ENCODE results near the gene CAPN5.

CAPN5 gene

DNA sequence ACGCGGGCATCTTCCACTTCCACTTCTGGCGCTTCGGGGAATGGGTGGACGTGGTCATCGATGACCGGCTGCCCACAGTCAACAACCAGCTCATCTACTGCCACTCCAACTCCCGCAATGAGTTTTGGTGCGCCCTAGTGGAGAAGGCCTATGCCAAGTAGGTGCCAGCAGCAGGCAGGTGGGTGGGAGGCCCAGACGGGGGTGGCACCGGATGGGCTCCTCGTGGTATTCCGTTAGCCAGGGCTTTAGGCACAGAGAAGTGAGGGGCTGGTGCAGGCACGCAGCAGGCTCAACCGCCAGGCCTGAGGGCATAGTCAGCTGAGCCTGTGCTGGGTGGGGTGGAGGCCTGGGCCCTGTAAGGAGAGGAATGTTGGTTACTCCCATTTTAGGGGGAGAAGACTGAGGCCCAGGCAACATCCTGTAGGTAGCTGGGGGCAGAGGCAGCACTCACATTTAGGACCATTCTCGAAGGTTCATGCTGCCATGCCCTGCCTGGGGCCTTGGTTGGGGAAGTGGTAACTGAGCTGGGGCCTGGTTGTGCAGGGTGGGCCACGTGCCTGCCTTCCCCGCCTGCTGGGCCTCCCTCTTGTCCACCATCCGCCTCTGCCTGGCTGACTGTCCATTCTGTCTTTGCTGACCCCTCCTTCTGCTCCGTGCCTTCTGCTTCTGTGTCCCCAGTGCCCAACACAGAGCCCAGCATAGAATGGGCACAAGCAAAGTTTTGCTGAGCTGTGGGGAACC, 46.0 kb downstream of the CAPN5 start:
- DNase-seq (ENCODE audit: low read depth) = no peak
- TF ChIP-seq, protein P1, sequence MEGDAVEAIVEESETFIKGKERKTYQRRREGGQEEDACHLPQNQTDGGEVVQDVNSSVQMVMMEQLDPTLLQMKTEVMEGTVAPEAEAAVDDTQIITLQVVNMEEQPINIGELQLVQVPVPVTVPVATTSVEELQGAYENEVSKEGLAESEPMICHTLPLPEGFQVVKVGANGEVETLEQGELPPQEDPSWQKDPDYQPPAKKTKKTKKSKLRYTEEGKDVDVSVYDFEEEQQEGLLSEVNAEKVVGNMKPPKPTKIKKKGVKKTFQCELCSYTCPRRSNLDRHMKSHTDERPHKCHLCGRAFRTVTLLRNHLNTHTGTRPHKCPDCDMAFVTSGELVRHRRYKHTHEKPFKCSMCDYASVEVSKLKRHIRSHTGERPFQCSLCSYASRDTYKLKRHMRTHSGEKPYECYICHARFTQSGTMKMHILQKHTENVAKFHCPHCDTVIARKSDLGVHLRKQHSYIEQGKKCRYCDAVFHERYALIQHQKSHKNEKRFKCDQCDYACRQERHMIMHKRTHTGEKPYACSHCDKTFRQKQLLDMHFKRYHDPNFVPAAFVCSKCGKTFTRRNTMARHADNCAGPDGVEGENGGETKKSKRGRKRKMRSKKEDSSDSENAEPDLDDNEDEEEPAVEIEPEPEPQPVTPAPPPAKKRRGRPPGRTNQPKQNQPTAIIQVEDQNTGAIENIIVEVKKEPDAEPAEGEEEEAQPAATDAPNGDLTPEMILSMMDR (conservative IDR thresholded peaks at IDR 0.05; ENCODE audit: low read depth, low read length) = no peak
- no peak overlapping the region for H3K4me3 ChIP-seq (ENCODE audit: low read length)

DNA sequence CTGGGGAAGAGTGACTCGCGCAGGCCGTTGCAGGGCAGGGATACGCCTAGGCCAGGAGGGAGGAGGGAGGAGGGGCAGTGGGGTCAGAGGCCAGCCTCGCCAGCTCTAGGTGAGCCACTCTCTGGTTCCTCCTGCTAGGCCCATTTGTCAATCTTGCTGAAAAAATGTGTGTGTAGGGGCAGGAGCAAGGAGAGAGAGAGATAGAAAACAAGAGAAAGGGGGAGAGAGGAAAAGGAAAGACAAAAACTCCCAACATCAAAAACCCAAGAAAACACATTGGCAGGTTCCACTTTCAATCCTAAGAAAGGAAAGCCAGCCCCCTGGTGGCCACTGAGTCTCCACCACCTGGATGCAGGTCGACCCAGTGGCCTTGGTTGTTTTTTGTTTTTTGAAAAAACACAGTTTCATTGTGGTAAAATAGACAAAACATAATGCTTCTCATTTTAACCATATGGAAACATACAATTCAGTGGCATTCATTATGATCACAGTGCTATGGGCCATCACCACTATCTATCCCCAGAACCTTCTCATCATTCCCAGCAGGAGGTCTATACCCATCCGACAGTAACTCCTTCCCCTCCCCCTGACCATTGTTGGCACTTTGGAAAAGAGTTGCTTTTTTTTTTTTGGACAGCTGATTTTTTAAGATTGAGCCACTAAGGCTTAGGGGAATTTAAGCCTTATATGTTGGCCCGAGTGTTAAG, 46.8 kb downstream of the CAPN5 start:
- H3K4me3 ChIP-seq (ENCODE audit: low read length) = no peak overlapping the region
- TF ChIP-seq, protein P1 (conservative IDR thresholded peaks at IDR 0.05; ENCODE audit: low read depth, low read length) = peak; percentile 77
- DNase-seq (ENCODE audit: low read depth) = no peak

DNA sequence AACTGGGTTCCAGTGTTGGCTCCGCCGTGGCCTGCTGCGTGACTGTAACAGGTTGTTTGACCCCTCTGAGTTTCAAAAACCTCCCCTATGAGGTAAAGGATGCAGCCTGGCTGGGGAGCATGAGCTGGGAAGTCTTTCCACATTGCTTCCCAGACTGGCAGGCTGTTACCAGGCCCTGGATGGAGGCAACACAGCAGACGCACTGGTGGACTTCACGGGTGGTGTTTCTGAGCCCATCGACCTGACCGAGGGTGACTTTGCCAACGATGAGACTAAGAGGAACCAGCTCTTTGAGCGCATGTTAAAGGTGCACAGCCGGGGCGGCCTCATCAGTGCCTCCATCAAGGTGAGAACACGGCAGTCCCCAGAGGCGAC, 47.3 kb downstream of the CAPN5 start:
- no peak for DNase-seq (ENCODE audit: low read depth)
- H3K4me3 ChIP-seq (ENCODE audit: low read length) = no peak overlapping the region
- TF ChIP-seq, protein P1 (conservative IDR thresholded peaks at IDR 0.05; ENCODE audit: low read depth, low read length) = no peak

DNA sequence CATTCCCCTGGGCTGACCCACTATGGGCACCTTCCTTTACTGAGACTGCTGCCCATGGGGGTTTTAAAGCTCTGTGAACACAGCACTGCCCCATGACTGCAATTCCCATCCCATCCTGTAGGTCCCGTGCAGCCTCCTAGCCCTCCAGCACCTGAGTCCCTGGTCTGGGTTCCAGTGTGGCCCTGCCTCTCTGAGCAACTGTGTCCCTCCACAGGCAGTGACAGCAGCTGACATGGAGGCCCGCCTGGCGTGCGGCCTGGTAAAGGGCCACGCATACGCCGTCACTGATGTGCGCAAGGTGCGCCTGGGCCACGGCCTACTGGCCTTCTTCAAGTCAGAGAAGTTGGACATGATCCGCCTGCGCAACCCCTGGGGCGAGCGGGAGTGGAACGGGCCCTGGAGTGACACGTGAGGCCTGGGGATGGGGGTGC, 48.4 kb downstream of the CAPN5 start:
- H3K4me3 ChIP-seq (ENCODE audit: low read length) = no peak overlapping the region
- TF ChIP-seq, protein P1 (conservative IDR thresholded peaks at IDR 0.05; ENCODE audit: low read depth, low read length) = peak; percentile 35
- no peak for DNase-seq (ENCODE audit: low read depth)

DNA sequence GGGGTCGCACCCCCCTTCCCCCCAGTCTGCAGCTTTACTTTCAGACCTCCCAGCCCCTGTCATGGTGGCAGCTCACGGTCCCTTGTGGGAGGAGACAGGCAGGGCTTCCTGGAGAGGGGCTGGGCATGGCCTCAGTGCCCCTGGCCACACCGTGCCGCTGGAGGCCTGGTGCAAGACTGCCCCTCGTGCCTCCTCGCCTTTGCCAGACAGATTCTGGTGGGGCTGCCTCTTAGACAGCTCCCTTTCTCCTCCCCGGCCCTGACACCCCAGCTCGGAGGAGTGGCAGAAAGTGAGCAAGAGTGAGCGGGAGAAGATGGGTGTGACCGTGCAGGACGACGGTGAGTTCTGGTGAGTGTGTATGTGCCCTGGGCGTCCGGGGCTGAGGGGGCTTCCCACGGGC, 49.2 kb downstream of the CAPN5 start:
- TF ChIP-seq, protein P1 (conservative IDR thresholded peaks at IDR 0.05; ENCODE audit: low read depth, low read length) = no peak
- no peak overlapping the region for H3K4me3 ChIP-seq (ENCODE audit: low read length)
- DNase-seq (ENCODE audit: low read depth) = no peak

DNA sequence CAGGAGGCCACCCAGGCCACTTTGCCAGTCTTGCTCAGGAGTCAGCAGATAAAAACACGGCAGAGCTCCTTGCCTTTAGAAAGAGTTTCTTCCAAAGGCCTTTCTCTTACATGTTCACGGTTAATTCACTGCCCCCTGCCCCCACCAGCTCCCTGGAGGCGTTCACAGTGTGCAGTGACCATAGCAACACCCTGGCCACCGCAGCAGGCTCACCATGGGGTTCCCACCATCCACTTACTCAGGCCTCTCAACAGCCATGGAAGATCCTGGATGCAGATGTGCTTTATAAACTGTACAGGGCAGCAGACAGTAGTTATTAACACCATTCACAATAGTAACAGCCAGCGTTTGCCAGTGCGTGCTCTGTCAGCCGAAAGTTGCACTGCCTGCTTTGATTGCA, 50.7 kb downstream of the CAPN5 start:
- TF ChIP-seq, protein P1 (conservative IDR thresholded peaks at IDR 0.05; ENCODE audit: low read depth, low read length) = no peak
- H3K4me3 ChIP-seq (ENCODE audit: low read length) = no peak overlapping the region
- DNase-seq (ENCODE audit: low read depth) = no peak

DNA sequence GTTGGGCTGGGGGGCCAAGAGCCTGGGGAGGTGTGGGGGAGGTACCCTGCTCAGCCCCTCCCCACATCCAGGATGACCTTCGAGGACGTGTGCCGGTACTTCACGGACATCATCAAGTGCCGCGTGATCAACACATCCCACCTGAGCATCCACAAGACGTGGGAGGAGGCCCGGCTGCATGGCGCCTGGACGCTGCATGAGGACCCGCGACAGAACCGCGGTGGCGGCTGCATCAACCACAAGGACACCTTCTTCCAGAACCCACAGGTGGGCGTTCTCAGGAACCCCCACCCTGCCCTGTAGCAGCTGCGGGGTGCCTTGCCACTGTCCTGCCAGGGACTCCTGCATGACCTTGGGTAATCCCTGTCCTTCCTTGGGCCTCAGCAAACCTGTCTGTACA, 51.3 kb downstream of the CAPN5 start:
- TF ChIP-seq, protein P1 (conservative IDR thresholded peaks at IDR 0.05; ENCODE audit: low read depth, low read length) = no peak
- no peak for DNase-seq (ENCODE audit: low read depth)
- H3K4me3 ChIP-seq (ENCODE audit: low read length) = no peak overlapping the region
